ENCODE data around the gene CES2. TPM values are rescaled to one million over a fixed set of nuclear protein-coding genes. Genes with fewer than 3 reads are reported as not detected.
A peak's percentile ranks its signal among the peaks of the same experiment; 100 is the strongest.
"Not testable (repeated sequence)": the region's sequence is repeated elsewhere in the genome, so short reads cannot be mapped to it uniquely, and the experiment has no call there.

The CES2 gene
- polyA plus RNA-seq, 4 donors, result 221 to 337 (median 294) TPM

DNA sequence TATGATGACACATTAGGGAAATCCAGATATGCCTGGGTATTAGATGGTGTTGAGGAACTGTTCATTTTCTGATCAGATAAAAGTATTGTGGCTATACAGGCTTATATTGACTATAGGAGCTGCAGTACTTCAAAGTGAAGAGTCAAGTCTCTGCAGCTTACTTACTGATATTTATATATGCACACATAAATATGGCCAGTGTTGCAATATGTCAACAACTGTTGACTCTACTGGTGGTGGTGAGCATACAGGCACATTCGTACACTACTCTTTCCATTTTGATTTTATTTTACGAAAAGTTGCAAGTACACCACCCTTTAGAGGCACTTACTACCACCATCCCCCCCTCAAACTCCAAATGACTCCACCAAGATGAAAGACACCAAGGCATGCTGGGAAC is 3.7 kb upstream of the CES2 start:
- no peak for DNase-seq
- 89 to 97% (median 92%) methylated on average over 2 of the region's 2 CpGs for WGBS, 3 donors
- no peak overlapping the region for H3K27ac ChIP-seq (ENCODE audit: low read depth in 1 of 3, low read length in 2 of 3)
- H3K36me3 ChIP-seq (ENCODE audit: control insufficient read depth in 3 of 3, insufficient read depth in 2 of 3, low read depth in 1 of 3, low read length in 3 of 3), result peaks cover 0 to 31% (median 0%) of the 10 kb centered on the region in 3 donors
- no peak overlapping the region for H3K4me3 ChIP-seq (ENCODE audit: low read depth in 1 of 3, low read length in 3 of 3)
- H3K9me3 ChIP-seq (ENCODE audit: control insufficient read depth in 2 of 2, insufficient read depth in 1 of 2, low read depth in 1 of 2, low read length in 1 of 2), result no peaks in the 10 kb centered on the region
- H3K4me1 ChIP-seq (ENCODE audit: control insufficient read depth in 3 of 3, insufficient read depth in 2 of 3, low read depth in 1 of 3, low read length in 2 of 3), result peaks cover 0 to 22% (median 2%) of the 10 kb centered on the region in 3 donors
- no peak for FAIRE-seq
- no peaks in the 10 kb centered on the region for H3K27me3 ChIP-seq (ENCODE audit: control insufficient read depth in 3 of 3, insufficient read depth in 3 of 3, low read length in 3 of 3)

DNA sequence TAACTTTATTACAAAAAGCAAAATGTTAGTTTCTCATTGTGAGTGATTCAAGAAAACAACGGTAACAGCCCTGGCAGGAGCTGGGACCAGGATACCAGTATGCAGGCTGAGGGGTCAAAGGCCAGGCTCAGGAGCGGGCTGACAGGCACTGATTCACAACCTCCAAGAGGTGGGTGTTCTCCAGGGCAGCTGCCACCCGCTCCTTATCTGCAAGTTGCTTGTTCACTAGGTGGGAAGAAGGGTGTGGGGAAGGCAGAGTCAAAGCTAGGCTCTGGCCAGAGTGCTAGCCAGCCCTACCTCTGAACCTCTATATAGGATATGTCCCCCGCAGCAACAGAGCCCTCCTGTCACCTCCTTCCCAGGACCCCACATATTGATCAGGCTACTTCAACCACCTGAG is 3.2 kb upstream of the CES2 start:
- Histone ChIP-seq H3K9me3 (ENCODE audit: control insufficient read depth in 2 of 2, insufficient read depth in 1 of 2, low read depth in 1 of 2, low read length in 1 of 2) (no peaks in the 10 kb centered on the region), H3K4me1 (ENCODE audit: control insufficient read depth in 3 of 3, insufficient read depth in 2 of 3, low read depth in 1 of 3, low read length in 2 of 3) (peaks cover 0 to 26% (median 2%) of the 10 kb centered on the region in 3 donors), H3K36me3 (ENCODE audit: control insufficient read depth in 3 of 3, insufficient read depth in 2 of 3, low read depth in 1 of 3, low read length in 3 of 3) (peaks cover 0 to 35% (median 0%) of the 10 kb centered on the region in 3 donors), H3K4me3 (ENCODE audit: low read depth in 1 of 3, low read length in 3 of 3) (peak overlapping the region in 1 of 3 donors; percentile 9), H3K27me3 (ENCODE audit: control insufficient read depth in 3 of 3, insufficient read depth in 3 of 3, low read length in 3 of 3) (no peaks in the 10 kb centered on the region), H3K27ac (ENCODE audit: low read depth in 1 of 3, low read length in 2 of 3) (no peak overlapping the region)
- 25 to 68% (median 55%) methylated on average over 4 of the region's 4 CpGs for WGBS, 3 donors
- DNase-seq (peak in 1 of 2 donors; percentile 74), FAIRE-seq (no peak)

DNA sequence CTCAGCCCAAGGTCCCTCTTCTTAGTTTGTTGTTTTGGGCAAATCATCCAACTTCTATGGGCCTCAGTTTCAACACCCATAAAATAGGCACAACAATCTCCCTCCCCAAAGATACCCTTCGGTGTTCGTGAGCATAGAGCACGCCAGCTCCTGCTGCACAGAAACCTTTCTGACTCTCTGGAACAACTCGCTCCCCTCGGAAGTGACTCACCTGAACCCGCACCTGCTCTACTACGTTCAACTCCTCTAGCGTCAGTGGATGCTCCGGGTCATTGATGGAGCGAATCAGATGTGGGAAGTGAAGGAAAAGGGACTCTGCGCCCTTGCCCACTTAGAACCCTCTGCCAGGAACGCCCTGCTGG is 1.6 kb upstream of the CES2 start:
- H3K4me3 ChIP-seq (ENCODE audit: low read depth in 1 of 3, low read length in 3 of 3), result peak overlapping the region; percentile 80 to 91 (median 88)
- H3K27ac ChIP-seq (ENCODE audit: low read depth in 1 of 3, low read length in 2 of 3), result peak overlapping the region; percentile 88 to 96 (median 92)
- no peaks in the 10 kb centered on the region for H3K9me3 ChIP-seq (ENCODE audit: control insufficient read depth in 2 of 2, insufficient read depth in 1 of 2, low read depth in 1 of 2, low read length in 1 of 2)
- FAIRE-seq (no peak), DNase-seq (no peak)
- WGBS, 3 donors, result 0 to 1% (median 1%) methylated on average over 12 of the region's 12 CpGs
- no peaks in the 10 kb centered on the region for H3K27me3 ChIP-seq (ENCODE audit: control insufficient read depth in 3 of 3, insufficient read depth in 3 of 3, low read length in 3 of 3)
- peaks cover 3 to 52% (median 6%) of the 10 kb centered on the region in 3 donors for H3K36me3 ChIP-seq (ENCODE audit: control insufficient read depth in 3 of 3, insufficient read depth in 2 of 3, low read depth in 1 of 3, low read length in 3 of 3)
- peaks cover 0 to 41% (median 6%) of the 10 kb centered on the region in 3 donors for H3K4me1 ChIP-seq (ENCODE audit: control insufficient read depth in 3 of 3, insufficient read depth in 2 of 3, low read depth in 1 of 3, low read length in 2 of 3)

DNA sequence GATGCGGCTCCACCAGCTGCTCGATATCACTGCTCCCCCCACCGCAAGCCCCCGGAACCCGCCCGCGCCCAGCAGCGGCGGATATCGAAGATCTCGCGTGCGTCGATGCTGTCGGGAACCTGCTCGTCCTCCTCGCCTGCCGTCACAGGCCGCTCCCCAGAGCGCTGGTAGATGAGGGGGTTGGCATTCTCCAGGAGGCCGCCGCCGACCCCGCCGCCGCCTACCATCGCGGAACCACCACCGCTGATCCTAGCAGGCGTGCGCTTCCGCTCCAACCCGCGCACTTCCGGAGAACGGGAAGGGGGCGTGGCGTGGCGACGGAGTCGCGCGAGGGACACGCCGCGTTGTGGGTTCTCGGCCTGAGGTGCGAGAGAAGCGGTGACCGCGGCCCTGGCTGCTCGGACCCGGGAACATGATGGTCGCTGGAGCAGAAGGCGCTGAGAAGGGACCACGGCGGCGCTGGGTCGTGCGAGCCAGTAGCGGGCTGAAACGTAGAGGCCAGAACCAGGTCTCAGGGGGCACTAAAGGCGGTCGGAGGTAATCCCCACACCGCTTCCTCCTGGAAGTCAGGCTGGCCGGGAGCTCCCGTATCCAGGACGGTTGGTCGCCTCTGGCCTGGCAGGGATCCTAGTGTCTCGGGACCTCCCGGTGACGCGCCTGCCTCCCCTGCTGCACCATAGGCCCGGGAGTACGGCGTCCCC is 1.0 kb upstream of the CES2 start, which contains the start of gene CIAO2B:
Gene CIAO2B, minus strand, starts transcription at position 265 of the 701 bp plus-strand sequence. Its CDS starts 38 bp downstream, at position 227.
- no peak for FAIRE-seq
- Histone ChIP-seq H3K9me3 (ENCODE audit: control insufficient read depth in 2 of 2, insufficient read depth in 1 of 2, low read depth in 1 of 2, low read length in 1 of 2) (no peaks in the 10 kb centered on the region), H3K27ac (ENCODE audit: low read depth in 1 of 3, low read length in 2 of 3) (peak within 1 kb of the TSS; percentile 88 to 96 (median 92)), H3K4me3 (ENCODE audit: low read depth in 1 of 3, low read length in 3 of 3) (peak within 1 kb of the TSS; percentile 80 to 91 (median 88)), H3K36me3 (ENCODE audit: control insufficient read depth in 3 of 3, insufficient read depth in 2 of 3, low read depth in 1 of 3, low read length in 3 of 3) (peaks cover 3 to 57% (median 6%) of the 10 kb centered on the region in 3 donors), H3K4me1 (ENCODE audit: control insufficient read depth in 3 of 3, insufficient read depth in 2 of 3, low read depth in 1 of 3, low read length in 2 of 3) (peaks cover 0 to 46% (median 6%) of the 10 kb centered on the region in 3 donors), H3K27me3 (ENCODE audit: control insufficient read depth in 3 of 3, insufficient read depth in 3 of 3, low read length in 3 of 3) (no peaks in the 10 kb centered on the region)
- WGBS, 3 donors, result 0% methylated on average over 61 to 76 of the region's 76 CpGs
- DNase-seq, result peak; percentile 86 to 96

DNA sequence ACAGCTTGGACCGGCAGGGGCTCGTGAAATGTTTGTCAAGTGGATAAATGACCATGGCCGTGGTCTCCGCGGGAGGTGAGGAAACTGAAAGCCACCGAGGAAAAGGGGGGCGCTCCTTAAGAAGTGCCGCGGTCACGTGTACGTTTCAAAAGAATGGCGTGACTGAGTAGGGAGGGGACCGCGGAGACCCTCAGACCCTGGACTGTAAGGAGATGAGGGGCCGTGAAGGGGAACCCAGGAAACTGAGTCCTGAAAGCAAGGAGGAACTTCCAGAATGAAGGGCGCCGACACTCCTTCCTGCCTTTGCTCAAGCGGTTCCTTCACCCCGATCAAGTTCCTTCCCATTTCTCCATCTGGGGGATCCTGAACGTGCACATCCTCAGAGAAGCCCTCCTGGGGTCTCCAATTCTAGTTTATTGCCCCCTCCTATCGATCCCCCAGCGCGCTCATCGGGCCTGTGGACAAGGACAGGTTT is 440 bp upstream of the CES2 start:
- Histone ChIP-seq H3K4me3 (ENCODE audit: low read depth in 1 of 3, low read length in 3 of 3) (peak overlapping the region; percentile 80 to 91 (median 88)), H3K36me3 (ENCODE audit: control insufficient read depth in 3 of 3, insufficient read depth in 2 of 3, low read depth in 1 of 3, low read length in 3 of 3) (peaks cover 3 to 63% (median 12%) of the 10 kb centered on the region in 3 donors), H3K27ac (ENCODE audit: low read depth in 1 of 3, low read length in 2 of 3) (peak overlapping the region; percentile 88 to 96 (median 92)), H3K4me1 (ENCODE audit: control insufficient read depth in 3 of 3, insufficient read depth in 2 of 3, low read depth in 1 of 3, low read length in 2 of 3) (peaks cover 0 to 51% (median 6%) of the 10 kb centered on the region in 3 donors)
- 2 to 4% (median 2%) methylated on average over 16 to 21 of the region's 24 CpGs for WGBS, 3 donors
- H3K27me3 ChIP-seq (ENCODE audit: control insufficient read depth in 3 of 3, insufficient read depth in 3 of 3, low read length in 3 of 3); DNase-seq; FAIRE-seq; H3K9me3 ChIP-seq (ENCODE audit: control insufficient read depth in 2 of 2, insufficient read depth in 1 of 2, low read depth in 1 of 2, low read length in 1 of 2): not testable (repeated sequence)

DNA sequence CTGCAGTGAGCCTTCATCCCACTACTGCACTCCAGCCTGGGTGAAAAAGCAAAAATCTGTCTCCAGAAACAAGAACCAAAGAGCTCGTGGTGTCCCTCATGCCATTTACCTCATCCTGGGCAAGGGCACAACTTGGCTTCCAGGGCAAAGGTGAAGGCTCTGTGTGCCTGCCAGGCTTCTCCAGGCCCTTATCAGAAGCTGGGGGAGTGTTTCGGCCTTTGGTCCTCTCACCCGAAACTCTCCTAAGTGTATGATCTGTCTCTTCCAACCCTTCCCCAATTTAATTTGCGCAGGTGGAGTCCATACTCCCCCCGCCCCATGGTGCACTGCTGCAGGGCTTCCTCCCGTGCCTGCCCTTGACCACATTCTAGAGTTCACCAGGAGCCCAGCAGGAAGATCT is 1.1 kb downstream of the CES2 start:
- H3K27ac ChIP-seq (ENCODE audit: low read depth in 1 of 3, low read length in 2 of 3), result peak overlapping the region; percentile 88 to 92 (median 91)
- FAIRE-seq (no peak), DNase-seq (peak; percentile 60 to 93)
- 25 to 66% (median 33%) methylated on average over 6 of the region's 6 CpGs for WGBS, 3 donors
- no peaks in the 10 kb centered on the region for H3K9me3 ChIP-seq (ENCODE audit: control insufficient read depth in 2 of 2, insufficient read depth in 1 of 2, low read depth in 1 of 2, low read length in 1 of 2)
- H3K27me3 ChIP-seq (ENCODE audit: control insufficient read depth in 3 of 3, insufficient read depth in 3 of 3, low read length in 3 of 3), result no peaks in the 10 kb centered on the region
- peaks cover 14 to 72% (median 26%) of the 10 kb centered on the region in 3 donors for H3K36me3 ChIP-seq (ENCODE audit: control insufficient read depth in 3 of 3, insufficient read depth in 2 of 3, low read depth in 1 of 3, low read length in 3 of 3)
- peaks cover 0 to 51% (median 9%) of the 10 kb centered on the region in 3 donors for H3K4me1 ChIP-seq (ENCODE audit: control insufficient read depth in 3 of 3, insufficient read depth in 2 of 3, low read depth in 1 of 3, low read length in 2 of 3)
- H3K4me3 ChIP-seq (ENCODE audit: low read depth in 1 of 3, low read length in 3 of 3), result peak overlapping the region in 2 of 3 donors; percentile 80 to 91

DNA sequence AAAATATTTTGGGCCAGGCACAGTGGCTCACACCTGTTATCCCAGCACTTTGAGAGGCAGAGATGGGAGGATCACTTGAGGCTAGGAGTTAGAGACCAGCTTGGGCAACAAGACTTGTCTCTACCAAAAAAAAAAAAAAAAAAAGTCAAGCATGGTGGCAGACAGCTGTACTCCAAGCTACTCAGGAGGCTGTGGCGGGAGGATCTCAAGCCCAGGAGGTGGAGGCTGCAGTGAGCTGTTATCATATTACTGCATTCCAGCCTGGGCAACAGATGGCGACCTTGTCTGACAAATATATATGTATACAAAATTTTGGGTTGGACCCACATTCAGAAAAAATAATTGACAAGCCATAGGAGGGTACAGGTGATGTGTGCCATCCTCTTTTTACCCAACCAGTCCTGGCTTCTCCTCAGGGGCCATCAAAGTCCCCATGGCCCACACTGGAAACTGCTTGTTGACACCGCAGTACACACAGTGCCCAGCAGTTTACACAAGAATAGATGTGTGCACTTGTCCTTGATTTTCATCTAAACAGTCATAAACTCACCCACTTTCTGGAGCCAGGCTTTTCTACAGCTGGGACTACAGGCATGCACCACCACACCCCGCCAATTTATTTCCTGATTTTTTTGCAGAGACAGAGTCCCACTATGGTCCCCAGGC is 1.7 kb downstream of the CES2 start:
- DNase-seq (no peak), FAIRE-seq (no peak)
- Histone ChIP-seq H3K4me3 (ENCODE audit: low read depth in 1 of 3, low read length in 3 of 3) (peak overlapping the region in 2 of 3 donors; percentile 30 to 80), H3K9me3 (ENCODE audit: control insufficient read depth in 2 of 2, insufficient read depth in 1 of 2, low read depth in 1 of 2, low read length in 1 of 2) (no peaks in the 10 kb centered on the region), H3K4me1 (ENCODE audit: control insufficient read depth in 3 of 3, insufficient read depth in 2 of 3, low read depth in 1 of 3, low read length in 2 of 3) (peaks cover 0 to 57% (median 9%) of the 10 kb centered on the region in 3 donors), H3K27ac (ENCODE audit: low read depth in 1 of 3, low read length in 2 of 3) (peak overlapping the region; percentile 56 to 92 (median 88)), H3K27me3 (ENCODE audit: control insufficient read depth in 3 of 3, insufficient read depth in 3 of 3, low read length in 3 of 3) (no peaks in the 10 kb centered on the region), H3K36me3 (ENCODE audit: control insufficient read depth in 3 of 3, insufficient read depth in 2 of 3, low read depth in 1 of 3, low read length in 3 of 3) (peaks cover 17 to 76% (median 32%) of the 10 kb centered on the region in 3 donors)
- WGBS, 3 donors, result 43 to 74% (median 51%) methylated on average over 4 of the region's 4 CpGs

DNA sequence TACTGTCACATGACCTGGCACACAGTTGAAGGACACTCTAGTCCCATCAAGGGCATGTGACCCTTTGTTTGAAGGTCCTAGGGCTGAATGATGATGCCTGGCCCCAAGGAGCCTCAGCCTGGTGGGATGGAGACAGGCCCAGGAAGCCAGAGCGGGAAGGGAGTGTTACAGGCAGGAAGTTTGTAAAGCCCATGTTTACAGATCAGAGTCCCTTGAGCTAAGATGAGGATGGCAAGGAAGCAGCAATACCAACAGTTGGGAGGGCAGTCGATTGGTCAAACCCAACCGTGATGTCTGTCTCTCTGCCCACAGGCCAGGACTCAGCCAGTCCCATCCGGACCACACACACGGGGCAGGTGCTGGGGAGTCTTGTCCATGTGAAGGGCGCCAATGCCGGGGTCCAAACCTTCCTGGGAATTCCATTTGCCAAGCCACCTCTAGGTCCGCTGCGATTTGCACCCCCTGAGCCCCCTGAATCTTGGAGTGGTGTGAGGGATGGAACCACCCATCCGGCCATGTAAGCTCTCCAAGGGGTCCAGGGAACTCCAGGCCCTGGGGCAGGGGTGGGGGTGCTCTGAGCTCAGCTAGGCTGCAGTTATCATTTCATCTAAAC is 2.5 kb downstream of the CES2 start:
- Histone ChIP-seq H3K27me3 (ENCODE audit: control insufficient read depth in 3 of 3, insufficient read depth in 3 of 3, low read length in 3 of 3) (no peaks in the 10 kb centered on the region), H3K4me1 (ENCODE audit: control insufficient read depth in 3 of 3, insufficient read depth in 2 of 3, low read depth in 1 of 3, low read length in 2 of 3) (peaks cover 0 to 52% (median 9%) of the 10 kb centered on the region in 3 donors), H3K4me3 (ENCODE audit: low read depth in 1 of 3, low read length in 3 of 3) (peak overlapping the region in 1 of 3 donors; percentile 30), H3K27ac (ENCODE audit: low read depth in 1 of 3, low read length in 2 of 3) (peak overlapping the region; percentile 39 to 92 (median 56)), H3K9me3 (ENCODE audit: control insufficient read depth in 2 of 2, insufficient read depth in 1 of 2, low read depth in 1 of 2, low read length in 1 of 2) (no peaks in the 10 kb centered on the region), H3K36me3 (ENCODE audit: control insufficient read depth in 3 of 3, insufficient read depth in 2 of 3, low read depth in 1 of 3, low read length in 3 of 3) (peaks cover 25 to 76% (median 37%) of the 10 kb centered on the region in 3 donors)
- FAIRE-seq, result no peak
- DNase-seq, result no peak
- WGBS, 3 donors, result 74 to 85% (median 81%) methylated on average over 10 of the region's 10 CpGs

Data from small intestine (tissue), 7 donors.